C4-2B (cell line): ENCODE results near the gene FRK.
"Not testable (repeated sequence)": the region's sequence is repeated elsewhere in the genome, so short reads cannot be mapped to it uniquely, and the experiment has no call there.

Source experiments
- ZFX ChIP-seq: fragments of 450-650 bp; IDR thresholded peaks from 2 replicates; pipeline ENCODE4 v1.6.1; 2017
- TF ChIP-seq, protein P1 (sequence below): fragments of 450-650 bp; conservative IDR thresholded peaks from 2 replicates; pipeline ENCODE4 v1.5.1; 2017; ENCODE audit warnings: mild to moderate bottlenecking

- TF ChIP-seq, protein P1, sequence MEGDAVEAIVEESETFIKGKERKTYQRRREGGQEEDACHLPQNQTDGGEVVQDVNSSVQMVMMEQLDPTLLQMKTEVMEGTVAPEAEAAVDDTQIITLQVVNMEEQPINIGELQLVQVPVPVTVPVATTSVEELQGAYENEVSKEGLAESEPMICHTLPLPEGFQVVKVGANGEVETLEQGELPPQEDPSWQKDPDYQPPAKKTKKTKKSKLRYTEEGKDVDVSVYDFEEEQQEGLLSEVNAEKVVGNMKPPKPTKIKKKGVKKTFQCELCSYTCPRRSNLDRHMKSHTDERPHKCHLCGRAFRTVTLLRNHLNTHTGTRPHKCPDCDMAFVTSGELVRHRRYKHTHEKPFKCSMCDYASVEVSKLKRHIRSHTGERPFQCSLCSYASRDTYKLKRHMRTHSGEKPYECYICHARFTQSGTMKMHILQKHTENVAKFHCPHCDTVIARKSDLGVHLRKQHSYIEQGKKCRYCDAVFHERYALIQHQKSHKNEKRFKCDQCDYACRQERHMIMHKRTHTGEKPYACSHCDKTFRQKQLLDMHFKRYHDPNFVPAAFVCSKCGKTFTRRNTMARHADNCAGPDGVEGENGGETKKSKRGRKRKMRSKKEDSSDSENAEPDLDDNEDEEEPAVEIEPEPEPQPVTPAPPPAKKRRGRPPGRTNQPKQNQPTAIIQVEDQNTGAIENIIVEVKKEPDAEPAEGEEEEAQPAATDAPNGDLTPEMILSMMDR = not testable (repeated sequence)
- TF ChIP-seq ZFX = not testable (repeated sequence)
These were observed 123.2 kb downstream of the FRK start for GRCh38 chr6:115937502-115937901.
